Suppressor macrophage treated with lipopolysaccharide for 4 hours (primary cell): ENCODE data around the gene TNS1.
"Not testable (repeated sequence)": the region's sequence is repeated elsewhere in the genome, so short reads cannot be mapped to it uniquely, and the experiment has no call there.

Experiments
- DNase-seq: peaks from one replicate; pipeline ENCODE4 v3.0.0-alpha.2; 2020

Gene TNS1

DNA sequence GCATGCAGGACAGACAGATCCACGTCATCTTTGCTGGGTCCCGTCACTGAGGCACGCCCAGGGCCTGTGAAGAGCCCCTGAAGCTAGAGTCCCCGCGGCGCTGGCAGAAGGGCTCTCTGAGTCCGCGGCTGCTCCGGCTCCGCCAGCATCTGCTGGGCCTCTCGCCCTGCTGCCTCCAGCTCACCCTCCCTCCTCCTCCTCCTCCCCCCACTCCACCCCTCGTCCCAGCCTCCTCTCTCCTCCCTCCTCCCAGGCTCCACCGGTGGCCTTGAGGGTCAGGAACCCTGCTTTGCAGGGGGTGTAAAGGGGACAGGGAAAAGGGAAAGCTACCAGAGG, at the start of gene TNS1:
TSS of gene TNS1 (minus strand) at position 151 of the 336 bp plus-strand sequence. CDS start at position 28, 123 bp downstream.
- DNase-seq = no peak

DNA sequence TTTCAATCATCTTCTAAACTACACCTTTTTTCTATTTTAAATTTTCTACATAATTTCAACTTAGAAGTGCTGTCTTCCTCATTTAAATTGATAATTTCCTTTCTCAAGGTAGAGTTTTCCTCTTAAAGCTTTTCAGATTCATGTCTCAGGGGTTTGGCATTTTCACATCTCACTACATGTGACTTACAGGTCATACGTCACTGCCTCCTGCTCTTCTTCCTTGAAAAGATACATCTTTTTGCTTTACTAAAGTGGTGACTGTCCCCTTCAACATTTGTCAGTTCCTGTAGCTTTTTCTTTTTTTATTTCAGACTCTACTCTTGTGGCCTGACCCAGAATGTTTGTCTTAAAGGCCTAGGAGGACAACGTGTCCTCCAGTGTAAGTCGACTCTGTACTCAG, 49.1 kb upstream of the TNS1 start:
- no peak for DNase-seq

DNA sequence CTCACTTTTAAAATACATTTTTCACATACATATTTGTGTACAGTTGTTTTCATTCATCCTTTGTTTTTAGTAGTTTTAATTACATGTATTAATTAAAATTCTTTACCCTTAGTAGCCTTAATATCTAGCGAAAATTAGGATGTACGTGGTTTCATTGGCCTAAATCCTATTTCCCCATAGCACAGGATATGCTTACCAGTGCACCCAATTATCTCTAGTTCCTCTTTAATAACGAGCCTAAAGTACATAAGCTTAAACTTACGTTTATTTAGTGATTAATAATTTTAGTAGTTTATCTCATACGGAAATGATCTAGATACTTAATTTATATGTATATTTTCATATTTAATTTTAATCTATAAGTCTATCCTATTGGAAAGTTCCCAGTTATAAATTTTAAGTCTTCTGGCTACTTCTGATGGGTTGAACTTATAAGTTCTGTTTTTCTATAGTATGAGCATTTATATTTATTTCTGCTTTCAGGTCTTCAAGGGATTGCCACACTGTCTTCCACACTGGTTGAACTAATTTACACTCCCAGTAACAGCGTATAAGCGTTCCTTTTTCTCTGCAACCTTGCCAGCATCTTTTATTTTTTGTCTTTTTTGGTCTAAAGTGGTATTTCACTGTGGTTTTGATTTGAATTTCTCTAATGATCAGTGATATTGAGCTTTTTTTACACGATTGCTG, 44.9 kb upstream of the TNS1 start:
- peak; percentile 61 for DNase-seq

DNA sequence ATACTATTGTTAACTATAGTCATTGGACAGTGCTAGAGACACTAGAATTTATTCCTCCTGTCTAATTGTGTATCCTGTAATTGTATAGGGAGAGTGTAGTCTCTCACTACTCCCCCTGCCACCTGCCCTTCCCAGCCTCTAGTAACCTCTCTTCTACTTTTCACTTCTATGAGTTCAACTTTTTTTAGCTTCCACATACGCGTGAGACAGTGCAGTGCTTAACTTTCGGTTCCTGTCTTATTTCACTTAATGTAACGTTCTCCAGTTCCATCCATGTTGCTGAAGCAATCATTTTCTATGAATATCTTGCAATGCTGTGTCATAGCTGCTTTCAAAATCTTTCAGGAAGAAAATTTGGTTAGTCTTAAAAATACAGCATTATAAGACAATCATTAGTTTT, 43.4 kb upstream of the TNS1 start:
- peak; percentile 93 for DNase-seq

DNA sequence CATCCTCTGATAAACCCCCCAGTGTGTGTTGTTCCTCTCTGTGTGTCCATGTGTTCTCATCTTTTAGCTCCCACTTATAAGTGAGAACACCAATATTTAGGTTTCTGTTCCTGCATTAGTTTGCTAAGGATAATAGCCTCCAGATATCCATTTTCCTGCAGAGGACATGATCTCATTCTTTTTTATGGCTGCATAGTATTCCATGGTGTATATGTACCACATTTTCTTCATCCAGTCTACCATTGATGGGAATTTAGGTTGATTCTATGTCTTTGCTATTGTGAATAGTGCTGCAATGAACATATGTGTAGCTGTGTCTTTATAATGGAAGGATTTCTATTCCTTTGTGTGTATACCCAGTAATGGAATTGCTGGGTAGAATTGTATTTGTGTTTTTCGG, 41.8 kb upstream of the TNS1 start:
- DNase-seq = not testable (repeated sequence)

DNA sequence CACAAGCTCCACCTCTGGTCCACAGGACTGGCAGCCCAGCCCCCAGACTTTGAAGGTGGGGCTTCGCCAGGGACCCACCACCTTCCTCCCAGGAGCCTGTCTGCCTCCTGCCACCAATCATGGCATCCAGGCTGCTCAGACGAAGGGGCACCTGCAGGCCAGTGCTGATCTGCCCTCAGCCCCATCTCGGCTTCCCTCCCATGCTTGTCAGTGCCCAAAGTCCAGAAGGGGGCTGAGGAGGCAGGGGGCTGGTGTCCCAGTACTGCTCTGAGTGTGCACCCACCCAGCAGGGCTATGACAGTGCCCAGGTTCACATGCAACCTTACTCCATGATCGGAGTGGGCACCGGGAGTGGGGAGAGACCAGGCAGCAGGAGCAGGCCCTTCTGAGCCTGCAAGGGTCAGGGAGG, 40.9 kb upstream of the TNS1 start:
- no peak for DNase-seq

DNA sequence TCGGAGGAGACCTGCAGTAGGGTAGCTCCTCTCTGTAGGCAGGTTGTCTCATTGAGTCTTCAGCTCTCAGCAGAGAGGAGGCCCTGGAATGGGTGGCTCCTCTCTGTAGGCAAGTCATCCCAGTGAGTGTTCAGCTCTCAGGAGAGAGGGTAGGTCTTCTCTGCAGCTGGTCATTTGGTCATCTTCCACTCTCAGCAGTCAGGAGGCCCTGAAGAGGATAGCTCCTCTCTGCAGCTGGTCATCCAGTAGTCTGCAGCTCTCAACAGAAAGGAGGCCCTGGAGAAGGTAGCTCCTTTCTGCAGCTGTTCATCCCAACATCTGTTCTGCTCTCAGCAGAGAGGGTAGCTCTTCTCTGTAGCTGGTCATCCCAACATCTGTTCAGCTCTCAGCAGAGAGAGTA, 40.3 kb upstream of the TNS1 start:
- DNase-seq = no peak

DNA sequence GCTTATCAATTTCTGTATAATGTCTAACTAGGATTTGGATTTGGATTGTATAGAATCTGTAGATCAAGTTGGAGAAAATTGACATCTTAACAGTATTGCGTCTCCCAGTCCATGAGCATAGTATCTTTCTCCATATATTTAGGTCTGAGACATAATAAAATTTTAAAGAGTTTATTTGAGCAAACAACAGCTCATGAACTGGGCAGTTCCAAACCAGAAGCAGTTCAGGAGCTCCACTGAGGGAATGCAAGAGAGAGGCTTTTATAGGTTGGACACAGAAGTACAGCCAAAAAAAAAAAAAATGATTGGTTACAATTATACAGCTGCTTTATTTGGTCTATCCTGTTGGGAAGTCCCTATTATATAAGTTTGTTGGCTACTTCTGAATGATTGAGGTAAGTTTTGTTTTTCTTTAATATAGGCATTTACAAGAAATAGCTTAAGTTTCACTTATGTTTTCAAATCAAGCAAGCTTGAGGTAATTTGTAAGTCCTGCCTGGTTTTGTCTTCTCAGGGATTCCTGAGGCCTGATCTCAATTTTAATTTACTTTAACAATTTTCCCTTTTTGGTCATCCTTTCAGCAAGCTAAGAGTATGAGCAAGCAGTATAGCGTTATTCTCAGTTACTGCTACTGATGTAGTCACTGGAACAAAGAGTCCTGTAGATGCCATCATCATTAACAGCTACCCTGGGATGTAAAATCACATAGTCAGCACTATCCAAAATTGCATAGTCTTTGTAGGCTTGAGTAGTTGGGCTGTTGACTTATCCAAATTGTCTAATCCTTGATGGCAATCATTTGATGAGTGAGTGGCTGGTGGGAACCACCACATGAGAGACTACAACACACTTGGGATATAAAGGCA, 38.7 kb upstream of the TNS1 start:
- peak; percentile 73 for DNase-seq

DNA sequence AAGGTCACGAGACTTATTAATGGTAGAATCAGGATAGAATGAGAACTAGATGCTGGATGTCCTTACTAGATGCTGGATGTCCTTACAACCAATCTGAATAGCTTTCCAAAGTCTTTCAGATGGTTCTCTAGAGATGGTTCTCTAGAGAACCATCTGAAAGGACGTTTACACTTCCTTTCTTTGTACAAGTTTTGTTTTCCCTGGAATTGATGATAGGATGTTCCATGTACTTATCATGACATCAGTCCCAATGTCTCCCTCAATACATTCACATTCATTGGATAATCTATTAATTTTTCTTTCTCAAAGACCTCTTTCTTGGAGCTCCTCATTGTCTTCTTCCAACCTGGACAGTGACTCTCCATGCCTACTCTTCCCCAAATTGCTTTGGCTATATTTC, 38.1 kb upstream of the TNS1 start:
- DNase-seq = no peak

DNA sequence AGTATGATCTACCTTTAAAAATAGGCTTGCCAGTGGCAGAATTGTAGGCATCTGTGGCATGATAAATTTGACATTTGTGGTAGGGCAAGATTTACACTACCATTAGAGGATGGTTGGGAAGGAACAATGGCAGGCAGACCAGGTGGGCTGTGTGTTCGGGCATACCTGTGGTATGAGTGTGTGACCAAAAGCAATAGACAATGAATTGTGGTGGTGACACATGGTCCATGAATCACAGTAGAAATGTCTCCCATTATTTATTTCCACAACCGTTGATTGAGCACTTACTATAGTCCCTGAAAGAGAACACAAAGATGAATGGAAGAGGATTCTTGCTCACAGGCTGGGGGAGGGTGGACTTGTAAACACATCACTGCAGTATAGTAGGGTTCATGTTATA, 36.4 kb upstream of the TNS1 start:
- DNase-seq = no peak

DNA sequence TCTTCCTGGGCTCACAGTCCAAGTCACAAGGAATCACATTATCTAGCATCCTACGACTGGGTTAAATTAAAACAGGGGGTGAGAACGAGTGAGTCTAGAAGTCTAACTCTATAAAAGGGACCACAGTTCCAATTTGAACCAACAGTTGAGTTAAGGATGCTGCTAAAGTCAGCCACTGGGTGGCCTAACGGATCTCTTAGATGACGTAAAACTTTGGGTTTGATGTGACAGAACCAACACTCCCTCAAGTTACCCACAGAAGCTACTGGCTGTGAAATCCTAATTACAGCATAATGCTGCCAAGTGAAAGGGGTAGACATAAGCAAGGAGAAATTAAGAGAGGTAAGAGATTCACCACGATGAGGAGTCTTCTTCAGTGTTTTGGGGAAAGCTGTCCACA, 33.6 kb upstream of the TNS1 start:
- peak; percentile 68 for DNase-seq

DNA sequence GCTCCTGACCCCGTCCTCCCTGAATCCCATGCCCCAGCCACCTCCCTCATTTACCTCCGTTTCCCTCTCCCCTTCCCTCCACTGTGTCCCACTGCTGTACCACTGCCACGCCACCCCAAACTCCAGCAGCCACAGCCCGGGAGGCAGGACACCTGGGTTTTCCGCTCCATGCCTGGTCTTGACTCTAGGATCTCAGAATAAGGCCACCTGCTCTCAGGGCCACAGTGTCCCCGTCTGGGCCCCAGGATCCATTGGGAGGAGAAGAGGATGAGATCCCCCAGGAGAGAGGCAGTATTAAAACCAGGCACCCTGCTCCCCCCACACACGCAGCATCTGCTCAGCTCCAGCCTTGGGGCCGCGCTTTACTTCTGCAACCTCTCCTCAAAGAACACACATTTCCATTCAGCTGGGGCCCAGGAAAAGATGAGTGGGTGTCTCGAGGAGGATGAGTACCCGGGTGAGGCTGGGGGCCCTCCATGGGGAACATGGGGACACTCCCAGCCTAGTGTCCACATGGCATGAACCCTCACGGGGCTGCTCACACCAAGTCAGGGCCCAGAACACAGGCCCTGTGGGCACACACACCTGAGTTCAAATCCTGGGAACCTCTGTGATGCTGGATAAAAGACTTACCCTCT, 32.8 kb upstream of the TNS1 start:
- DNase-seq = no peak

DNA sequence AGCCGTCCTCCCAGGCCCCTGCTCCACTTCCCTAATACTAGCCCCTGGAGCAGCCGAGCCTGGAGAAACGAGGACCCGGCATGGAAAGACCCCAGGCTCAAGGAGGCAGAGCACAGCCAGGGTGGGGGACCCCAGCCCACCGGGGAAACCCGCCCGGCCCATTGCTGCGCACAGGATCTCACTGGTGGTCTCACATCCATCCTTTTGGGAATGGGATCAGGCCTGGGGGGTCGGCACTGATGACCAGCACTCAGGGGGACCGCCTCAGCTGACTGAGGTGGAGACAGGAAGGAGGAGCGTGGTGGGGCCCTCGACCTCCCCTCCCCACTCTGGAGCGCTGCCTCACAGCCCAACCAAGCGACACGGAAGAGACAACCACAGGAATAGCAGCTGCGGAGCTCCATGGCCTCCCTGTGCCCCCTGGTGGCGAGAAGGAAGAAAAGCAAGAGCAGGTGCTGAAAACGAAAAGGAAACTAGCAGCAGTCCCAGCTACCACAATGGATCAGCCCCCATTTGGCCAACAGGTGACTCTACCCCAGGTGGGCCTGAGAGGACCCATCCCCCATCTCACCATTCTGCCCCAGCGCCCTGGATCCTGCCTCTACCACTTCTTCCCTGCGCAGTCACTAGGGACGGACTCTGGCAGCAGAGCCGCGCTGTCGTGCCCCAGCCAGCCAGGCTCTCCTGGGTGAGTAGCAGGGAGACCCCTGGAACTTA, 31.9 kb upstream of the TNS1 start:
- DNase-seq = peak; percentile 72

DNA sequence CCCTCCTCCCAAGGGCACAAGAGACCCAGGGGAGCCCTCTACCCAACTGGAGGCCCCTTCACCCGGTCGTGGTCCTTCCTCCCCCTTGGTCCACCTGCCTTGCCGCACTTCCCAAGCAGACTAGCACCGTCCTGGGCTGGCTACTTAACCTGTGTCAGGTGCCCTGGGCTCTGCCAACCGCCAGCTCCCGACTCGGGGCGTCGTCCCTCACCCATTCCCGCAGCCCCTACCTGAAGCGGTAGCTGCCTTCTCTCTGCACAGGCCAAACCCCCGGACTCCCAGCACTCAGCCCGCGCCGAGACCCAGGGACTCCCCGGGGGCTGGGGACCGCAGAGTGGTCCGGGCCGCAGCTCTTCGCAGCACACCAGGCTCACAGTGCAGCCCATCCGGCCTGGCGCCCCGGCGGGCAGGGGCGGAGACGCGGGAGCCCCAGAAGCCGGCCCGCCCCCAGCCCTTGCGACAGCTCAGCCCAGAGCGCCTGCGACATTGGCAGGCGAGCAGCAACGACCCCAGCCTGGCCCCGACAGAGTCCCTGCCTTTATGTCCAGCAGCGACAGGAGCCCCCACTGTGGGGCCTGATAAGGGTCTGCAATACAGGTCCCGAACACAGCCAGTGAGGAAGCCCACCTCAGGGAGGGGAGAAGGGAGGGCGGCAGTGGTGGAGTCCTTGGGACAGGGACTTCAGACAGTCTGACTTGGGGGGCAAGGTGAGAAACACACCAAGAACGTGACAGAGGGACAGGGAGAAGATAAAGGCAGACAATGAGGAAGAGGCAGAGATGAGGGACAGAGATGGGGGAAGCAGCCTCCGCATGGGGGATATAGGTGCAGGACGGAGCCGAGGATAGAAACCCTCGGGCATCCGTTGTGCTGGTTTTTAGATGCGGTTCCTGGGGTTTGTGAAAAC, 31.0 kb upstream of the TNS1 start:
- no peak for DNase-seq

DNA sequence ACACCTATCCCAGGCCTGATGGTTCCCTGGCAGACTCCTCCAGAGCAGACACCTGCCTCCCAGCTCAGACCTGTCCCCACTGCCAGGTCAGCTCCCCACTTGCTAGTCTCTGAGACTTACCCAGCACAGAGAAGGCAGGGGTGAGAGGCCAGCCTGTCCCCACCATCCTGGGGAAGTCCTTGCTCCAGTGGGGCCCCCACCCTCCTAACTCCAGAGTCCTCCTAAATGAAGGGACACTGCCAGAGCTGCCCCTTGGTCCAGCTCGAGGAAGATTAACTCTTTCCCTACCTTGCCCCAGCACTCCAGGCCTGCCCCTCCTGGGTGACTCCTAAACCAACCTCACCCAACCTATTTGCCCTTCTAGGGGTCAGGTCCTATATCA, 30.4 kb upstream of the TNS1 start:
- no peak for DNase-seq

DNA sequence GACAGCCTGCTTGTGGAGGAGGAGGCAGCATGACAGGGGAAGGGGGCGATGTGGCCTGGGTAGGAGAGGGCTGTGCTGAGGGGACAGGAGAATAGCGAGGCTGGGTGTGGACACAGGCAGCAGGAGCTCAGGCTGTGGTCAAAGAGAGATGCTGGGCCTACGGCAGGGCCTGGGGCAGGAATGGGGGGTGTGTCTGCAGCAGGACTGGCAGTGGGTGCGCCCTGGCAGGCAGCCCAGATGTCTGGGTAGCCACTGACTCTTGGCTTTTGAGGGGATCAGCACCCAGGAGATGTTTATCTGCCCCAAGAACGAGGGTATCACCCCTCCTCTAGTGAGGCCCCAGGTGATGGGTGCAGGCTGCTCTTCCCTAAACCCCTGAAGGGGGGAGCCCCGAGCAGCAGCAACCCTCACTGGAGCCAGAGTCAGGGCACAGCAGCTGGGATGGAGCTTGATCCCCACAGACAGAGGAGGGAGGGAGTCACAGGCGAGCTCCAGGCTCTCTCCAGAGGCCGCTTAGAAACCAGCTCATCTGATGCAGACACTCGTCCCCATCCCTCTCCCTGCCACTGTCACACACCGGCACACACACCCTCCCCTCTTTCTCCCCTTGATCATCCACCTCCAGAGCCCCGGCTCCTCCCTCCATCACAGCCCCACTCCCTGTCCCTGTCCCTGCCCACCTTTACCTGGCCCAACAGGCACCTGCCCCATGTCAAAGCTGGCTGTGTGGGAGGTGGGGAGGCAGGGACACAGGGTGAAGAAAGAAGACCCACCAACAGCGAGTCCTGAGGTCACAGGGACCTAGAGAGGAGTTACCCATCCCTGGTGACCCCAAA, 29.8 kb upstream of the TNS1 start:
- DNase-seq = no peak

DNA sequence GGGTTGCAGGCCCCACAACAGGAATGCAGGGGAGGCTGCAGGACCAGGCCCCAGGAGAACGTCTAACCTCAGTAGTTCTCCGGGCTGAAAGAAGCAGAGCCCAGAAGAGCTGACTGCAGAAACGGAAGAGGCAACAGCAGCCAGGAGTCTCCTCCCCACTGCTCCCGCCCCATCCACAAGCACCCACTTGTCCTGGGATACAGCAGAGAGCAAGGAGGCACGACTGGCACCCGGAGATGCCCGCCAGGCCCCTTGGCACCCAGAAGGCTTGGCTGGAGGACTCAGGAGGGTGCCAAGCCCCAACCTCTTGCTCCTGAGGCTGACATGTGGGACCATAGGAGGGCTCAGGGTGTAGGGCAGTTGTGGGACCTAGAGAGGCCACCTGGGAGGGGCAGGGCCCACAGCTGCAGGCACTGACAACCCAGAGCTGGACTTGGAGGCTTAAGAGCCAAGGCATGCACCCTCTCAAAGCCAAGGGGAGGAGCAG, 29.0 kb upstream of the TNS1 start:
- no peak for DNase-seq

DNA sequence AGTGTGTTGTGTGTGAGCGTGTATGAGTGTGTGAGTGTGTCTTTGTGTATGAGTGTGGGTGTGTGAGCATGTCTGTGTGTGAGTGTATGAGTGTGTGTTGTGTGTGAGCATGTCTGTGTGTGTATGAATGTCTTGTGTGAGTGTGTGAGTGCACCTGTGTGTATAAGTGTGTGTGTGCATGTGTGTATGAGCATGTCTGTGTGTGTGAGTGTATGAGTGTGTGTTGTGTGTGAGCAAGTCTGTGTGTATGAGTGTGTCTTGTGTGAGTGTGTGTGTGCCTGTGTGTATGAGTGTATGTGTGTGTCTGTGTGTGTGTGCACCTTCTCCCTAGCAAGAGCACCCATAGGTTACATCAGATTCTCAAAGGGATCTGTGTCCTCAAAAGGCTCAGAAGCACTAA, 28.5 kb upstream of the TNS1 start:
- DNase-seq = no peak

DNA sequence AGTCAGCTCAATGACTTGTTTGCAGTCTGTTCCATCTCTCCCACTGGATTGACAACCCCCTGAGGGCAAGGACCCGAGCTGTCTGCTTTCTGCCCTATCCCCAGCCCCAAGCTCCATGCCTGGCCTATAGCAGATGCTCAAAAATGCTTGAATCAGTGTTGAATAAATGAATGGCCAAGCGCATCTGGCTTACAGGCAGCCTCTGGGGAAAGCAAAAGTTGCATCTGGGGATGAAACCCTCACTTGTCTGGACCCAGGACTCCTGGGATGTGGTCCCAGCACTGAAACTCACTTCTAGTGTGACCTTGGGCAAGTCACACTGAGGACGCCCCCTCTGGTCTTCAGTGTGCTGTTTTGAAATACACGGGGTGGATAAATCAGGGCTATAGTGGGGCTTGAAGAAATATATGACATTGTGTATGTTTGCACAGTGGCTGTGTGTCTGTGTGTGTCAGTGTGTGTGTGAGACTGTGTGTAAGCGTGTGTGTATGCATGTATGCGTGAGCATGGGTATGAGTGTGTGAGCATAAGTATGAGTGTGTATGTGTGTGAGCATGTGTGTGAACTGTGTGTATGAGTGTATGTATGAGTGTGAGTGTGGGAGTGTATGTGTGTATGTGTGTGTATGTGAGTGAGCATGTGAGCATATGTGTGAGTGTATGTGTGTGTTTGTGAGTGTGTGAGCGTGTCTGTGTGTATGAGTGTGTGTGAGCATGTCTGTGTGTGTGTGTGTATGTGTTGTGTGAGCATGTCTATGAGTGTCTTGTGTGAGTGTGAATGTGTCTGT, 27.8 kb upstream of the TNS1 start:
- DNase-seq = no peak
